Liver (tissue), 3 donors: Measurements from ENCODE around the gene BICRA.

Source experiments
- ATF3 ChIP-seq: IDR thresholded peaks from 2 replicates; pipeline ENCODE4 v1.6.1; 2016; ENCODE audit warnings: antibody characterized with exemption
- TAF1 ChIP-seq: conservative IDR thresholded peaks from 2 replicates; pipeline ENCODE4 v1.6.1; 2016; ENCODE audit warnings: antibody characterized with exemption, mild to moderate bottlenecking
- TF ChIP-seq, protein P1 (sequence below): fragments of 150-350 bp; IDR thresholded peaks from 2 replicates; pipeline ENCODE4 v1.5.1; 2017; ENCODE audit warnings: improper control_type of control experiment, low read depth, low read length; ENCODE audit not compliant: missing input control
- donor health status: healthy.
- donor health status: healthy.

DNA sequence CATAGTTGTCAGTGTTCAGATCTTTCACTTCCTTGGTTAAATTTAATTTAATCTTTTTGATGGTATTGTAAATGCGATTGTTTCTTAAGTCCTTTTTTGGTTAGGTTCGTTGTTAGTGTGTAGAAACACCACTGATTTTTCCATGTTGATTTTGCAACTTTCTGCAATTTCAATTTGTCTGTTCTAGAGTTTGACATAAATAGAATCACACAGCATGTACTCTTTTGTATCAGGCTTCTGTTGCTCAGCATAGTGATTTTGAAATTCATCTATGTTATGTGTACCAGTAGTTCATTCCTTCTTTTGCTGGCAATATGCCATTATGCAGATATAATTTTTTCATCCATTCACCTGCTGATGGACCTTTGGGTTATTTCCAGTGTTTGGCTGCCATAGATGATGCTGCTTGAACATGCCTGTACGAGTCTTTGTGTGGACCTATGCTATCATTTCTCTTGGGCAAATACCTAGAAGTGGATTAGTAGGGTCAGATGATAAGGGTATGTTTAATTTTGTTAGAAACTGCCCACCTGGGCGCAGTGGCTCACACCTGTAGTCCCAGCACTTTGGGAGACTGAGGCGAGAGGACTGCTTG lies 33.1 kb downstream of the BICRA start:
- no peak for TF ChIP-seq TAF1
- TF ChIP-seq, protein P1, sequence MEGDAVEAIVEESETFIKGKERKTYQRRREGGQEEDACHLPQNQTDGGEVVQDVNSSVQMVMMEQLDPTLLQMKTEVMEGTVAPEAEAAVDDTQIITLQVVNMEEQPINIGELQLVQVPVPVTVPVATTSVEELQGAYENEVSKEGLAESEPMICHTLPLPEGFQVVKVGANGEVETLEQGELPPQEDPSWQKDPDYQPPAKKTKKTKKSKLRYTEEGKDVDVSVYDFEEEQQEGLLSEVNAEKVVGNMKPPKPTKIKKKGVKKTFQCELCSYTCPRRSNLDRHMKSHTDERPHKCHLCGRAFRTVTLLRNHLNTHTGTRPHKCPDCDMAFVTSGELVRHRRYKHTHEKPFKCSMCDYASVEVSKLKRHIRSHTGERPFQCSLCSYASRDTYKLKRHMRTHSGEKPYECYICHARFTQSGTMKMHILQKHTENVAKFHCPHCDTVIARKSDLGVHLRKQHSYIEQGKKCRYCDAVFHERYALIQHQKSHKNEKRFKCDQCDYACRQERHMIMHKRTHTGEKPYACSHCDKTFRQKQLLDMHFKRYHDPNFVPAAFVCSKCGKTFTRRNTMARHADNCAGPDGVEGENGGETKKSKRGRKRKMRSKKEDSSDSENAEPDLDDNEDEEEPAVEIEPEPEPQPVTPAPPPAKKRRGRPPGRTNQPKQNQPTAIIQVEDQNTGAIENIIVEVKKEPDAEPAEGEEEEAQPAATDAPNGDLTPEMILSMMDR, result no peak
- TF ChIP-seq ATF3, result no peak
